Memory B cell (primary cell): ENCODE measurements around the gene TUBA3E.
"Not testable (repeated sequence)": the region's sequence is repeated elsewhere in the genome, so short reads cannot be mapped to it uniquely, and the experiment has no call there.

Experiments used
- ATAC-seq: fragments of 150-1000 bp; cut with Tn5 transposase; 2 replicates; pipeline ENCODE4 v1.10.0; 2021; ENCODE audit warnings: low read depth, mild to moderate bottlenecking, moderate library complexity
- DNase-seq, 2 donors: peaks; one replicate each; pipeline ENCODE4 v3.0.0; 2022; ENCODE audit warnings: low spot score in 2 of 2
- H3K27ac Mint-ChIP-seq: one replicate; pipeline ENCODE4 v1.8.0; 2022; ENCODE audit warnings: mild to moderate bottlenecking, moderate library complexity, mixed read lengths
- H3K27me3 Mint-ChIP-seq: one replicate; pipeline ENCODE4 v1.8.0; 2022; ENCODE audit warnings: mixed read lengths
- H3K36me3 Mint-ChIP-seq: one replicate; pipeline ENCODE4 v1.8.0; 2022; ENCODE audit warnings: mild to moderate bottlenecking, mixed read lengths
- H3K4me1 Mint-ChIP-seq: one replicate; pipeline ENCODE4 v1.8.0; 2022; ENCODE audit warnings: mixed read lengths
- H3K4me3 Mint-ChIP-seq: one replicate; pipeline ENCODE4 v1.8.0; 2022; ENCODE audit warnings: mild to moderate bottlenecking, moderate library complexity, mixed read lengths
- H3K9me3 Mint-ChIP-seq: one replicate; pipeline ENCODE4 v1.8.0; 2022; ENCODE audit warnings: mixed read lengths

The TUBA3E gene

DNA sequence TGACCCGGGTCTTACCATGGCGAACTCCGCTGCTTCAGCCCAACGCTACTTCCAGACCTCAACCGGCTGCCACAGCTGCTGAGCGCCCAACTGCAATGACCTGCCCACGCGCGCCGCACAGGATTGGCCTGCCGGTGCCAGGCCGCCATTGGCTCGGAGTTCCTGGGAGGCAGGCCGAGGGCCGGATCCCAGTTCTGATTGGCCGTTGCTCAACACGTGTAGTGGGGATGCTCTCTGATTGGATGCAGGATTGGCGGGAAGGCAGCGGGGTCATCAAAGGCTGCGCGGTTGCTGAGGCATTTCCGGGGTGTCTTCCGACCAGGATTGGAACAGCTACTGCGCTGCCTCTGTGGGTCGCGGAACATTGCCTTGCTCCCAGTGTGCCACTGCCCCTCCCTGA lies at the start of gene TUBA3E:
TSS of gene TUBA3E (minus strand) at position 97 of the 400 bp plus-strand sequence. CDS start at position 18, 79 bp downstream.
- no peaks in the 10 kb centered on the region for H3K36me3 Mint-ChIP-seq
- no peak within 1 kb of the TSS for H3K27ac Mint-ChIP-seq
- DNase-seq (no peak), ATAC-seq (no peak)
- no peaks in the 10 kb centered on the region for H3K27me3 Mint-ChIP-seq
- no peaks in the 10 kb centered on the region for H3K9me3 Mint-ChIP-seq
- H3K4me3 Mint-ChIP-seq: no peak within 1 kb of the TSS
- H3K4me1 Mint-ChIP-seq: no peaks in the 10 kb centered on the region

DNA sequence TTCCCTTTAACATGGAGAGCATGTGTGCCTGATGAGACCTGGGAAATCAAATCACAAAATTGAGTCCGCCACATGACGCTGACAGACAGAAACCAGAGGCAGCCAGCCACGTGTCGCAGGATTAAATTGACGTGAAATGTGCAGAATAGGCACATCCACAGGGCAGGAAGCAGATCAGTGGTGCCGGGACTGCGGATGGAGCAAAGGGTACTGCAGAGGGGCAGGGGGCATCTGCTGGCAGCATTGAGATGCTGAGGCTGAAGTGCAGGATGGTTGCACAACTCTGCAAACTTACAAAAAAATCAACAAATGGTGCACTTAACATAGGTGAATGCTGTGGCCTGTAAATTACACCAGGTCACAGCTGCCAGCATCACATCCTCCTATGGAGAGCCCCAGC lies 48.2 kb upstream of the TUBA3E start:
- peaks cover 2% of the 10 kb centered on the region for H3K36me3 Mint-ChIP-seq
- no peaks in the 10 kb centered on the region for H3K4me1 Mint-ChIP-seq
- no peak overlapping the region for H3K4me3 Mint-ChIP-seq
- DNase-seq (no peak), ATAC-seq (no peak)
- no peaks in the 10 kb centered on the region for H3K9me3 Mint-ChIP-seq
- H3K27me3 Mint-ChIP-seq: peaks cover 20% of the 10 kb centered on the region
- no peak overlapping the region for H3K27ac Mint-ChIP-seq

DNA sequence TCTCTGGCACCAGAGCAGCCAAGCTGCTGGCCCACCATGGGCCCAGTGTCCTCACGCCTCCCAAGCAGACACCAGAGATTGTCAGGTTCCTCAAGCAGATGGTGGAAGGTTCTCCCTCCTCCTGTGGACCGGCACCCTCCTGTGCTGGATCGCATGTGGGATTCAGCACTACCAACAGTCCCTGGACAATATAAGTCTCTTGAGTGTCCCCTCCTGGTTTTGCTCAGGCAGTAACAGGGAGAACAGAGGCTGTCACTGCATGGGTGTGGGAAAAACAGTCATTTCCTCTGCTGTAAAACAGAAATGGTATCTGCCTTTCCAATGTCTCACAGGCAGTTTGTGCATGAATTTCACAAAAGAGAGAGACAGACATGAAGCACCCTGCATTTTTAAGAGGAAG lies 47.7 kb upstream of the TUBA3E start:
- Mint-ChIP-seq H3K9me3 (no peaks in the 10 kb centered on the region), H3K36me3 (peaks cover 2% of the 10 kb centered on the region), H3K27ac (no peak overlapping the region), H3K27me3 (peaks cover 19% of the 10 kb centered on the region), H3K4me1 (no peaks in the 10 kb centered on the region), H3K4me3 (no peak overlapping the region)
- ATAC-seq: no peak
- DNase-seq: no peak

DNA sequence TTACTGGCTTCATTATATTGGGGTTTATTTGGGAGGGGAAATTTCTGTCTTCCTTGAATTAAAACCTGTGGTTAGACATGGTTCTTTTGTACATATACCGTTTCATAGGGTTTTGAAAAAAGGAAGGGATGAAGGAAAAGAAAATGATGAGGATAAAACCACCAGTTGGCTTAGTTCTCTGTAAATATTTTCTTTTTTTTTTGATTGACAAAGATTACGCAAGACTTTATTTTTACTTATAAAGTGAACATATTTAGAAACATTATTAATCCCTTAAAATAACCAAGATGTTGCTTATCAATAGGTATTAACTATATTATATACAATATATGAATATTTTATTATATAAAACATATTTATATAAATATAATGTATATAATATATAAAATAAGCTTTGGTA lies 45.1 kb upstream of the TUBA3E start:
- no peaks in the 10 kb centered on the region for H3K4me1 Mint-ChIP-seq
- peaks cover 9% of the 10 kb centered on the region for H3K27me3 Mint-ChIP-seq
- H3K27ac Mint-ChIP-seq: no peak overlapping the region
- H3K36me3 Mint-ChIP-seq: peaks cover 2% of the 10 kb centered on the region
- ATAC-seq: no peak
- no peak overlapping the region for H3K4me3 Mint-ChIP-seq
- no peak for DNase-seq
- no peaks in the 10 kb centered on the region for H3K9me3 Mint-ChIP-seq

DNA sequence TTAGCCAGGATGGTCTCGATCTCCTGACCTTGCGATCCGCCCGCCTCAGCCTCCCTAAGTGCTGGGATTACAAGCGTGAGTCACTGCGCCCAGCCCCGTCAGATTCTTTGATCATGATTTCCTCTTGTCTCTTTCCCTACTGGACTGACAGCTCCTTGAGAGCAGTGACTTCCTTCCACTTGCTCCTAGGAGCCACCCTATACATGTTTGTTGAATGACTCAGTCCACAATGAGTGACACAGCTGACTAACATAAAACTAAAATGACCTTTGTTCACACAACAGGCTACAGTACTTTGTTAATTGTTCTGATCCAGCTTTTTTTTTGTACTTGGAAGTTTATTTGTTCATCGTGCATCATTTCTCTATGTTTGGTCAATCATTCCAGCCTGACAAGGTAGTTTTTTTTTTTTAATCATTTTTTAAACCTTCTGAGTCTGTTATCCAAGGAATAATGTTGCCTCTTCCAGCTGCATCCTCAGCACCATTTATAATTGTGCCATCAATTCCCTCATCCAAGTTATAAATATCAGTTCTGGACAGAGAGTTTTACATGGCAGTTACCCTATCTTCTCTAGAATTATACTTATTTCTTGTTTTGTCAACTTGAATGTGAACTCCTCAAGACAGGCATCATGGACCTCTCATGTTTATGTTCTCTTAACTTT lies 42.9 kb upstream of the TUBA3E start:
- H3K27ac Mint-ChIP-seq: no peak overlapping the region
- no peak overlapping the region for H3K4me3 Mint-ChIP-seq
- H3K36me3 Mint-ChIP-seq: peaks cover 2% of the 10 kb centered on the region
- DNase-seq (no peak), ATAC-seq (no peak)
- H3K9me3 Mint-ChIP-seq: no peaks in the 10 kb centered on the region
- peaks cover under 1% of the 10 kb centered on the region for H3K27me3 Mint-ChIP-seq
- H3K4me1 Mint-ChIP-seq: no peaks in the 10 kb centered on the region

DNA sequence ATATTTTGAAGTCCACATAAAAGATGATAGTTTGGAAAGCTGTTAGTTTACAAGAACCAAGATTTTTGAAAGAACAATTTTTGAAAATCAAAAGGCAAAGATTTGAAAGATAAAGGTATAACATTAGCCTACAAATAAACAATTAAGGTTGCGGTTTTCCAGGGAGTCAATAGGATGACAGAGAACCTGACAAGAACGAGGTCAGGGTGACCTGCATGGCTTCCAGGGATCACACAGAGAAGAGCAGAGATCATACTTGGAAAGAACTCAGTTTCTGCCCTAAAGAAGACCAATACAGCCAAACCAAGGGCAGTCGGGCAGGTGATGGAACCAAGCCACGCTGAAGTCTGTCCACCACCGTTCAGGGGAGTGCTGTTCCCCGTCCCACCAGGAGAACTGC lies 41.3 kb upstream of the TUBA3E start:
- not testable (repeated sequence) for ATAC-seq, DNase-seq, H3K27me3 Mint-ChIP-seq, H3K36me3 Mint-ChIP-seq, H3K27ac Mint-ChIP-seq, H3K4me1 Mint-ChIP-seq, H3K4me3 Mint-ChIP-seq, H3K9me3 Mint-ChIP-seq

DNA sequence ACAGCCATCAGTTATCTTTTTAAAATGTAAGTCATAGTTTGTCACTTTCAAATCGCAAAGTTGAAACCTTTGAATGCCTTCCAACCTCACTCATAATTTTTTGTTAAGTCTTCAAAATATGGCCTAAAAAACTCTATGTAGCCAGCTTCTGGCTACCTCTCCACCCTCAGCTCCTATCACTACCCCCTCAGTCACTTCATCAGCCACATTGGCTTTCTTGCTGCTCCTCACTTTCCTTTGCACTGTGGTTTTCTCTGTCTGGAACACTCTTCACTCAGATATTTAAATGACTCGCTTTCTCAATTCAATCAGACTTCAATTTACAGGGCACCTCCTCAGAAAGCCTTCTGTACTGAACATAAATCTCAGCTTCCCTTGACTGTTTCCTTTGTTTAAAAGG lies 34.8 kb upstream of the TUBA3E start:
- not testable (repeated sequence) for H3K27me3 Mint-ChIP-seq, H3K4me3 Mint-ChIP-seq, H3K4me1 Mint-ChIP-seq, ATAC-seq, DNase-seq, H3K36me3 Mint-ChIP-seq, H3K27ac Mint-ChIP-seq, H3K9me3 Mint-ChIP-seq

DNA sequence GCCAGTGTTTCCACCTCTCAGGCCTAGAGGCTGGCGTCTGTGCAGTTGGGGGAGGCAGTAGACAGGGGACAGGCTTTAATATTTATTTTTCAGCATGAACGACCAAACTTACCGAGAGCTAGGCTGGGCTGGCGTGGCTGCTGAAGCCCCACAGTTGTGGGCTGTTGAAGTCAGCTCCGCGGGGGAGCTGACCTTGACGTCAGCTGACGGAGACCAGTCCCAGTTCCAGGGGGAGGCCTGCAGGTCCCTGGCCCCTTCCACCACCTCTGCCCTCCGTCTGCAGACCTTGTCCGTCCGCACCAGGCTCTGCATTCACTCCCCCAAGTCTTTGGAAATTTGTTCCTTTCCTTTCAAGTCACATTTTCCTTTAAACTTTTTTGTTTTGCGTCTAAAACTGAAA lies 33.4 kb upstream of the TUBA3E start:
- no peak for DNase-seq
- no peak overlapping the region for H3K4me3 Mint-ChIP-seq
- H3K27ac Mint-ChIP-seq: no peak overlapping the region
- peaks cover 4% of the 10 kb centered on the region for H3K27me3 Mint-ChIP-seq
- ATAC-seq: no peak
- no peaks in the 10 kb centered on the region for H3K9me3 Mint-ChIP-seq
- H3K36me3 Mint-ChIP-seq: no peaks in the 10 kb centered on the region
- no peaks in the 10 kb centered on the region for H3K4me1 Mint-ChIP-seq

DNA sequence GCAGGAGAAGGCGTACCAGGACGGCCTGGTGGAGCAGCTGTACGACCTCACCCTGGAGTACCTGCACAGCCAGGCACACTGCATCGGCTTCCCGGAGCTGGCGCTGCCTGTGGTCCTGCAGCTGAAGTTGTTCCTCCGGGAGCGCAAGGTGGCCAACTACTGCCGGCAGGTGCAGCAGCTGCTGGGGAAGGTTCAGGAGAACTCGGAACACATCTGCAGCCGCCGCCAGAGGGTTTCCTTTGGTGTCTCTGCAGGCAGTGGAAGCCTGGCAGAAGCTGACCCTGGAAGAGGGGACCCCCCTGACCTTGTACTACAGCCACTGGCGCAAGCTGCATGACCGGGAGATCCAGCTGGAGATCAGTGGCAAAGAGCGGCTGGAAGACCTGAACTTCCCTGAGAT lies 32.7 kb upstream of the TUBA3E start:
- not testable (repeated sequence) for H3K36me3 Mint-ChIP-seq, DNase-seq, H3K9me3 Mint-ChIP-seq, H3K27ac Mint-ChIP-seq, ATAC-seq, H3K4me1 Mint-ChIP-seq, H3K27me3 Mint-ChIP-seq, H3K4me3 Mint-ChIP-seq

DNA sequence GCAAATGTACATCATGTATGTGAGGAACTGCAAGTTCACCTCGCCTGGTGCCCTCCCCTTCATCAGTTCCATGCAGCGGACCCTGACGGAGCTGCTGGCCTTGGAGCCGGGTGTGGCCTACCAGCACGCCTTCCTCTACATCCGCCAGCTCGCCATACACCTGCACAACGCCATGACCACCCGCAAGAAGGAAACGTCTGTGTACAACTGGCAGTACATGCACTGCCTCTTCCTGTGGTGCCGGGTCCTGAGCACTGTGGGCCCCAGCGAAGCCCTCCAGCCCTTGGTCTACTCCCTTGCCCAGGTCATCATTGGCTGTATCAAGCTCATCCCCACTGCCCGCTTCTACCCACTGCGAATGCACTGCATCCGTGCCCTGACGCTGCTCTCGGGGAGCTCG lies 32.1 kb upstream of the TUBA3E start:
- H3K9me3 Mint-ChIP-seq, H3K4me3 Mint-ChIP-seq, H3K36me3 Mint-ChIP-seq, H3K27me3 Mint-ChIP-seq, H3K27ac Mint-ChIP-seq, DNase-seq, H3K4me1 Mint-ChIP-seq, ATAC-seq: not testable (repeated sequence)

DNA sequence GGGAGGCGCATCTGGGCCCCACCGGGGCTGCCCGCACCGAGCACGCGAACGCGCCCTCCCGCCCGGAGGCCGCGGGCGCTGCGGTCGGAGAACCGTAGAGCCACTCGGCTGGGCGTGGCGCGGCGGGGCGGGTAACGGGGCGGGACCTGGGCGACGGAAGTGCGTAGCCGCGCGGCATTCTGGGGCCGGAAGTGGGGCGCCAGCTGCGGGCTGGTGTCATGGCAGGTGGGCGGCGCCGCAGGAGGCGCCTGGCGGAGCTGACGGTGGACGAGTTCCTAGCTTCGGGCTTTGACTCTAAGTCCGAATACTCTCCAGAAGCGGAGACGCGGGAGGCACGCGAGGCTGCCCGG lies 30.9 kb upstream of the TUBA3E start:
- ATAC-seq: peak; percentile 98
- peak in 1 of 2 donors; percentile 47 for DNase-seq
- H3K9me3 Mint-ChIP-seq: not testable (repeated sequence)

DNA sequence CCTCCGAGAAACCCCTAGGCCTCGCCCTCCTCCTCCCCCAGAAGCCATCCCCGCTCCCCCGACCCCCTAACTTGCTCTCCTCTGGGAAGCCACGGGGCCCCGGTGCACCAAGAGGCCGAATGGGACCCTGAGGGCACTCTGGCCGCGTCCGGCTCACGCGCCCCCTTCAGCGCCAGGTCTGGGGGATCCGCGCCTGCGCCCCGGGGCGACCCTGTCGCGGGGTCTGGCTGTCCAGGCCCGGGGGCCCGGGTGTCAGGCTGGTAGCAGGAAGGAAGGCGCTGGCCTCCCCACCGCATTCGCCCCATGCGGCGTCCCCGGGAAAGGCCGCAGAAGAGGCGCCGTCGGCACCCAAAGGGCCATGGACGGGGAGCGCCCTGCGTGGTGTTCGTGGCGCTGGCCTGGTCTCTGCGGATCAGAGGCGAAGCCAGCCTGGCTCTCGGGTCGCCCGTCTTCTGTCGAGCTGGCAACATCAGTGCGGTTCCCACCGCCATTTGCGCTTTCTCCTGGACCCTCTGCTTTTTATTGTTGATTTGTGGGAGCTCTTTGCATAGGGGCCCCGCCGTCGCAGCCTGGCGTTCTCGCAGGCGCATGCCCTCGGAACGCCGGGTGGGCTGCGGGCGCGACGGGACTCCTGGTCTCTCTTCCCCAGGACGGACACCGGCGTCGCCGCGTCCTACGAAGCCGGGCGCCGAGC lies 30.4 kb upstream of the TUBA3E start:
- H3K4me1 Mint-ChIP-seq, H3K27me3 Mint-ChIP-seq, H3K4me3 Mint-ChIP-seq, H3K36me3 Mint-ChIP-seq, H3K27ac Mint-ChIP-seq, H3K9me3 Mint-ChIP-seq, ATAC-seq, DNase-seq: not testable (repeated sequence)

More for the DNA sequence above, 30.9 kb upstream of the TUBA3E start:
- H3K4me1 Mint-ChIP-seq, H3K27ac Mint-ChIP-seq, H3K36me3 Mint-ChIP-seq, H3K27me3 Mint-ChIP-seq: not testable (repeated sequence)
- H3K4me3 Mint-ChIP-seq: peak overlapping the region; percentile 76

DNA sequence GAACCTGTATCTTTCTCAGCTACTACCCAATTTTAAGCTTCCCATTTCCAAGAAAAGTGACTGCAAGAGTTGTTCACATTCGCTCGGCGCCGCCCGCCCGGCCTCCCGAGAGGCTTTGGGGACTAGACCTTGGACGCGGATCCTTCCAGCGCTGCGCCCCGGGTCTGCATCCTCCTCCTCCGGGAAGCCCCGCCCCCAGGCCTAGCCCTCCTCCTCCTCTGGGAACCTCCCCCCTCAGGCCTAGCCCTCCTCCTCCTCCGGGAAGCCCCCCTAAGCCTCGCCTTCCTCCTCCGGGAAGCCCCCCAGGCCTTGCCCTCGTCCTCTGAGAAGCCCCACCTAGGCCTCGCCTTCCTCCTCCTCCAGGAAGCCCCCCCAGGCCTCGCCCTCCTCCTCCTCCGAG lies 29.8 kb upstream of the TUBA3E start:
- ATAC-seq, DNase-seq, H3K27me3 Mint-ChIP-seq, H3K36me3 Mint-ChIP-seq, H3K9me3 Mint-ChIP-seq, H3K4me3 Mint-ChIP-seq, H3K4me1 Mint-ChIP-seq, H3K27ac Mint-ChIP-seq: not testable (repeated sequence)

DNA sequence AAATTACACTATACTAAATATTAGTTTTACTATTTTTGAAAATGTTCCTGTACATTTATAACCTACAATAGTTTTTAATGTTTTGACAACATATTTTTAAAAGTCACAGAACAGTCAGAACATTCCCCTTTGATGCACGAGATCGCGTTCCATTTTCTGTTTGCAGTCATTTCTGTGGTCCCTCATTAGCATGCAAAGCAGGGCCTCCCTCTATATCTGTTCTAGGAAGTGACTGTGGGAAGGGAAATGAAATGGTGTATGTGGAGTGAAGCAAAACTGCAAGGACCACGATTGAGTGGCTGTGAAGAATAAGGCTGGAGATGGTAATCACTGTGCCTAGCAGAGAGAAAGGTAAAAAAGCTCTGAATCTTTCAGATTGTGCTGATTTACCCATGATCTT lies 24.3 kb upstream of the TUBA3E start:
- DNase-seq, H3K4me1 Mint-ChIP-seq, H3K27ac Mint-ChIP-seq, H3K36me3 Mint-ChIP-seq, ATAC-seq, H3K4me3 Mint-ChIP-seq, H3K27me3 Mint-ChIP-seq, H3K9me3 Mint-ChIP-seq: not testable (repeated sequence)

DNA sequence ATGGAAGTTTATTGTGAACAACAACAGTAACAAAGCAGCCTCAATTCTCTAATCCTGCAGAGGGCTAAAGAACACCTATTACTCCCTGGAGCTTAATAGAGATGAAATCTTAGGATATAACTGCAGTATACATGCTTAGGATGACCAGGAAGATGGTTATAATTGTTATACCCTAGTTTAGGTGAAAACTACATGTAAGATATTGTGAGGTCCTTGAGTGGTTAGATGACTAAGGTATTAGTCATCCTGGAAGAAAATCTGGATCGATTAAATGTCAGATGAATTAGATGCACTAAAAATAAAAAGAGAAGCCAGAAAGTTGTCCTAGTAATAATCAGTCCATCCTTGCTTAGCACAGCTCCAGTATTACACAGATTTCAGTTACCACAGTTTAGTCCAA lies 22.3 kb upstream of the TUBA3E start:
- DNase-seq, H3K4me1 Mint-ChIP-seq, H3K27ac Mint-ChIP-seq, H3K27me3 Mint-ChIP-seq, H3K9me3 Mint-ChIP-seq, H3K4me3 Mint-ChIP-seq, H3K36me3 Mint-ChIP-seq, ATAC-seq: not testable (repeated sequence)
